H1 (cell line): ENCODE data around the gene CDCA5. TPM values are rescaled to one million over a fixed set of nuclear protein-coding genes. Genes with fewer than 3 reads are reported as not detected.

Experiments
- CTCF ChIA-PET: fragments of 300-600 bp; sonication (Branson Sonifier 250); formaldehyde crosslinking; loops from one replicate; lab custom pipeline; 2021; ENCODE audit not compliant: partially characterized antibody; lab: Charles Lee
- POLR2A ChIA-PET: fragments of 300-600 bp; sonication (Branson Sonifier 250); formaldehyde crosslinking; loops from one replicate; lab custom pipeline; 2021; ENCODE audit warnings: inconsistent platforms; ENCODE audit not compliant: partially characterized antibody; lab: Charles Lee
- DNase-seq, 2 experiments: peaks; one replicate each; pipeline versions ENCODE4 v3.0.0 to v3.0.0-alpha.2; 2010 to 2022; ENCODE audit warnings: low spot score in 2 of 2, low read depth in 1 of 2, mixed read lengths in 1 of 2
- FAIRE-seq: peaks from 2 replicates; lab custom pipeline; 2011; peaks lifted over from hg19 to GRCh38; lab: Jason Lieb, UNC
- H2AFZ ChIP-seq: 2 replicates; pipeline ENCODE4 v1.8.1; 2012; ENCODE audit warnings: low read length, inconsistent platforms
- H2AK5ac ChIP-seq: 2 replicates; pipeline ENCODE4 v1.6.1; 2013; ENCODE audit warnings: low read depth, low read length
- H2BK120ac ChIP-seq: replicated peaks from 2 replicates; pipeline ENCODE3; 2013; ENCODE audit warnings: low read depth, low read length, inconsistent platforms
- H2BK12ac ChIP-seq: 2 replicates; pipeline ENCODE4 v1.6.1; 2013; ENCODE audit warnings: low read depth, low read length
- H2BK15ac ChIP-seq: 2 replicates; pipeline ENCODE4 v1.6.1; 2013; ENCODE audit warnings: low read length
- H2BK20ac ChIP-seq: 2 replicates; pipeline ENCODE4 v1.6.1; 2013; ENCODE audit warnings: low read length
- H2BK5ac ChIP-seq: 2 replicates; pipeline ENCODE4 v1.6.1; 2013; ENCODE audit warnings: low read depth, low read length
- H3K14ac ChIP-seq: 2 replicates; pipeline ENCODE4 v1.6.1; 2013; ENCODE audit warnings: inconsistent platforms; ENCODE audit not compliant: insufficient read length
- H3K18ac ChIP-seq: 2 replicates; pipeline ENCODE4 v1.6.1; 2013; ENCODE audit warnings: low read length; ENCODE audit errors: extremely low read depth
- H3K23ac ChIP-seq: 2 replicates; pipeline ENCODE4 v1.6.1; 2013; ENCODE audit warnings: inconsistent platforms; ENCODE audit not compliant: insufficient read length
- H3K23me2 ChIP-seq: 2 replicates; pipeline ENCODE4 v1.6.1; 2013; ENCODE audit warnings: low read depth, low read length
- H3K27ac ChIP-seq: 2 replicates; pipeline ENCODE4 v1.6.1; 2011; ENCODE audit warnings: low read depth, low read length, inconsistent platforms
- H3K27me3 ChIP-seq, 4 experiments: replicated peaks in 1 of 4; 1 replicate in 1 of 4; 2 replicates in 3 of 4; pipeline versions ENCODE4 v1.6.1 to v1.8.1; 2011 to 2013; ENCODE audit warnings: low read length in 3 of 4, mild to moderate bottlenecking in 3 of 4, inconsistent platforms in 2 of 4, mixed read lengths in 2 of 4, moderate library complexity in 1 of 4; ENCODE audit not compliant: control insufficient read depth in 3 of 4, insufficient read depth in 3 of 4; ENCODE audit errors: extremely low read depth in 1 of 4
- H3K36me3 ChIP-seq, 4 experiments: 2 replicates each; pipeline versions ENCODE4 v1.6.1 to v1.8.1; 2011 to 2013; ENCODE audit warnings: mild to moderate bottlenecking in 4 of 4, low read length in 3 of 4, moderate library complexity in 2 of 4, control low read depth in 1 of 4, inconsistent platforms in 1 of 4; ENCODE audit not compliant: insufficient read depth in 4 of 4, control insufficient read depth in 2 of 4
- H3K4ac ChIP-seq: replicated peaks from 2 replicates; pipeline ENCODE3; 2013; ENCODE audit warnings: low read length, low read depth, mixed read lengths, inconsistent platforms; ENCODE audit not compliant: insufficient read length
- H3K4me1 ChIP-seq, 4 experiments: replicated peaks in 1 of 4; 1 replicate in 1 of 4; 2 replicates in 3 of 4; pipeline versions ENCODE4 v1.6.1 to v1.8.1; 2011 to 2013; ENCODE audit warnings: low read length in 3 of 4, inconsistent platforms in 2 of 4, mixed read lengths in 1 of 4; ENCODE audit not compliant: insufficient read depth in 4 of 4, control insufficient read depth in 3 of 4
- H3K4me2 ChIP-seq, 2 experiments: 2 replicates each; pipeline versions ENCODE4 v1.6.1 to v1.8.1; 2011 to 2013; ENCODE audit warnings: low read depth in 2 of 2, low read length in 2 of 2, control low read depth in 1 of 2, inconsistent platforms in 1 of 2, mild to moderate bottlenecking in 1 of 2; ENCODE audit not compliant: insufficient read depth in 1 of 2
- H3K4me3 ChIP-seq, 4 experiments: fragments of 200-600, 300-600 bp in 1 of 4; sonication (generic), shearing (Covaris generic), sonication (Bioruptor Twin) in 1 of 4; 2 replicates each; pipeline versions ENCODE4 v1.5.1 to v1.8.1; 2011 to 2016; ENCODE audit warnings: low read length in 4 of 4, low read depth in 3 of 4, control low read depth in 2 of 4, inconsistent platforms in 2 of 4, mild to moderate bottlenecking in 2 of 4, mixed read lengths in 1 of 4, moderate library complexity in 1 of 4; ENCODE audit not compliant: insufficient read depth in 2 of 4; ENCODE audit errors: extremely low read depth in 1 of 4
- H3K56ac ChIP-seq: replicated peaks from 2 replicates; pipeline ENCODE3; 2013; ENCODE audit warnings: low read depth, mild to moderate bottlenecking, mixed read lengths, low read length, inconsistent platforms; ENCODE audit not compliant: insufficient read length
- H3K79me1 ChIP-seq: 2 replicates; pipeline ENCODE4 v1.6.1; 2013; ENCODE audit warnings: low read depth, low read length, control low read depth
- H3K79me2 ChIP-seq, 2 experiments: 2 replicates each; pipeline versions ENCODE4 v1.6.1 to v1.8.1; 2012 to 2013; ENCODE audit warnings: low read length in 2 of 2, mild to moderate bottlenecking in 2 of 2, inconsistent platforms in 1 of 2; ENCODE audit not compliant: insufficient read depth in 2 of 2, control insufficient read depth in 1 of 2
- H3K9ac ChIP-seq, 4 experiments: replicated peaks in 1 of 4; 1 replicate in 1 of 4; 2 replicates in 3 of 4; pipeline versions ENCODE4 v1.6.1 to v1.8.1; 2011 to 2013; ENCODE audit warnings: low read depth in 3 of 4, low read length in 3 of 4, control low read depth in 2 of 4, mild to moderate bottlenecking in 2 of 4, moderate library complexity in 2 of 4, inconsistent platforms in 1 of 4; ENCODE audit errors: extremely low read depth in 1 of 4
- H3K9me3 ChIP-seq, 2 experiments: 2 replicates each; pipeline versions ENCODE4 v1.6.1 to v1.8.1; 2012 to 2013; ENCODE audit warnings: mild to moderate bottlenecking in 2 of 2, moderate library complexity in 2 of 2, control low read depth in 1 of 2, inconsistent platforms in 1 of 2, low read depth in 1 of 2, low read length in 1 of 2, mixed read lengths in 1 of 2; ENCODE audit not compliant: insufficient read depth in 2 of 2
- H4K20me1 ChIP-seq, 2 experiments: replicated peaks in 1 of 2; 2 replicates each; pipeline versions ENCODE3 to v1.8.1; 2011 to 2013; ENCODE audit warnings: inconsistent platforms in 2 of 2, low read length in 2 of 2, mild to moderate bottlenecking in 1 of 2; ENCODE audit not compliant: insufficient read depth in 2 of 2, control insufficient read depth in 1 of 2
- H4K5ac ChIP-seq: 2 replicates; pipeline ENCODE4 v1.6.1; 2013; ENCODE audit warnings: low read length, low read depth, mixed read lengths, inconsistent platforms; ENCODE audit not compliant: insufficient read length
- H4K8ac ChIP-seq: 2 replicates; pipeline ENCODE4 v1.8.0; 2013; ENCODE audit warnings: mild to moderate bottlenecking, moderate library complexity, low read length, inconsistent platforms; ENCODE audit not compliant: insufficient read depth; ENCODE audit errors: extremely low read depth
- H4K91ac ChIP-seq: replicated peaks from 2 replicates; pipeline ENCODE3; 2013; ENCODE audit warnings: low read length, mixed read lengths, inconsistent platforms; ENCODE audit not compliant: insufficient read length
- EP300 ChIP-seq, 2 experiments: IDR thresholded peaks; 1 replicate in 1 of 2; 2 replicates in 1 of 2; pipeline ENCODE4 v1.6.1; 2011 to 2012; ENCODE audit warnings: low read depth in 2 of 2, low read length in 2 of 2, mild to moderate bottlenecking in 2 of 2, borderline replicate concordance in 1 of 2, inconsistent platforms in 1 of 2, moderate library complexity in 1 of 2
- POLR2AphosphoS5 ChIP-seq: IDR thresholded peaks from 2 replicates; pipeline ENCODE4 v1.6.1; 2011; ENCODE audit warnings: low read depth, low read length
- RBBP5 ChIP-seq: IDR thresholded peaks from 2 replicates; pipeline ENCODE4 v1.7.1; 2012; ENCODE audit warnings: low read depth, mild to moderate bottlenecking, inconsistent platforms, low read length, moderate library complexity, borderline replicate concordance
- SP1 ChIP-seq: IDR thresholded peaks from 2 replicates; pipeline ENCODE4 v1.6.1; 2011; ENCODE audit warnings: low read depth, low read length
- whole genome bisulfite sequencing, 2 experiments: shearing (Covaris generic) in 1 of 2; methylation state at CpG; one replicate each; pipeline versions ENCODE4 v1.1.6 to v1.1.7; 2013 to 2015; ENCODE audit warnings: low lambda C conversion rate in 2 of 2, mixed read lengths in 2 of 2, inconsistent platforms in 1 of 2, low coverage in 1 of 2, missing lambda C conversion rate in 1 of 2; ENCODE audit not compliant: insufficient replicate concordance in 2 of 2, insufficient coverage in 1 of 2, insufficient read length in 1 of 2; ENCODE audit errors: extremely low coverage in 1 of 2, missing lambda C conversion rate in 1 of 2; 5-methylcytosine and 5-hydroxymethylcytosine counted together
- polyA plus RNA-seq, 7 experiments: library from polyadenylated mRNA; depleted of rRNA in 3 of 7; stranded (reverse) in 5 of 7; unstranded in 2 of 7; fragments of >200 nt in 5 of 7; fragments of 200-250 nt in 2 of 7; gene quantifications; 1 replicate in 5 of 7; 2 replicates in 1 of 7; 4 replicates in 1 of 7; pipeline versions ENCODE4 v1.2.1 to v1.2.3, GENCODE V29; 2011 to 2013; ENCODE audit warnings: missing spikeins in 2 of 7, mixed read lengths in 2 of 7
- total RNA-seq: library from RNA; stranded (reverse); fragmentation: NEBNext Ultra II Directional; extraction: Animal tissue kit (Norgen Biotek cat#: 25700); gene quantifications from 2 replicates; pipeline ENCODE4 v1.2.1, GENCODE V29; 2021

Gene CDCA5
- total and polyA plus RNA-seq, 2 of the 8 experiments (the other 6 are each of a cell fraction or from before 2014, with no cell fraction given): 39.2 to 87.0 TPM

DNA sequence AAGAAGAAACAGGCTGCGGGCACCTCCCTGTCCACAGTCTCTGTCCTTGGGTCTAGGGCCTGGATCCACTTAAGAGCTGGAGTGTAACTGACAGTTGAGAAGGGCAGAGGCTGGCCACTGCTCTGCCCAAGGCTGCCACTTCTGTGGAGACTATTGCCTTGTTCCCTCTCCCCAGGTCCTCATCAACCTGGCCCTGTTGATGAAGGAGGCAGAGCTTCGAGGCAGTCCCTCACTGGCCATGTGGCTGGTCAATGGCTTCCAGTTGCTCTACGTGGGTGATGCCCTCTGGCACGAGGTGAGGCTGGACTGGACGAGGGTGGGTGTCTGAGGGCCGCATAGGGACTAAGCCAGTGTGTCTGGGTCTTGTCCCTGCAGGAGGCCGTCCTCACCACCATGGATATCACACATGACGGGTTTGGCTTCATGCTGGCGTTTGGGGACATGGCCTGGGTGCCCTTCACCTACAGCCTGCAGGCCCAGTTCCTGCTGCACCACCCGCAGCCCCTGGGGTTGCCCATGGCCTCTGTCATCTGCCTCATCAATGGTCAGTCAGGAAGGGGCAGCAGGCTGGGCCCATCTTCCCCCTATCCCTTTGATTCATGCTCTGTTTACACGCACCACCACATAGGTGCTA, 30.8 kb upstream of the CDCA5 start:
- TF ChIP-seq RBBP5 (no peak), EP300 (IDR thresholded peaks at IDR 0.05; ENCODE audit: borderline replicate concordance in 1 of 2, low read depth in 2 of 2, low read length in 2 of 2) (no peak), POLR2AphosphoS5 (0 out of 2 replicates have a peak, but pooled peaks have one; percentile 55), SP1 (no peak)
- TF ChIP-seq, all 59 proteins: peak for 1
- CTCF ChIA-PET: interaction anchor here (0.6 to 7.9 kb wide), 5 partner anchors 13 to 66 kb away, joined by 3 to 71 read pairs (median 5); partner anchors contain the start of gene CAPN1

More for the DNA sequence above, 30.8 kb upstream of the CDCA5 start:
- H4K20me1 ChIP-seq: peaks cover 4 to 18% of the 10 kb centered on the region in 2 experiments
- no peak overlapping the region for H3K9ac ChIP-seq
- no peak overlapping the region; the same call in 1 of the 2 replicates for H4K8ac ChIP-seq
- no peak overlapping the region for H2BK5ac ChIP-seq
- H2BK120ac ChIP-seq: no peak overlapping the region
- POLR2A ChIA-PET: interaction anchor here (0.7 to 17.4 kb wide), 12 partner anchors 16 to 312 kb away, joined by 3 to 305 read pairs (median 4); partner anchors contain the start of genes ARL2, CAPN1, MAP4K2 and SYVN1
- WGBS, 2 experiments: 89% methylated on average over 11 of the region's 11 CpGs; no CpG with 5 or more reads in 1 of the 2 experiments
- DNase-seq (no peak), FAIRE-seq (no peak)
- H3K4me2 ChIP-seq: no peak overlapping the region
- no peak overlapping the region for H3K56ac ChIP-seq
- H3K79me1 ChIP-seq: peaks cover 8% of the 10 kb centered on the region
- H3K36me3 ChIP-seq: peaks cover 0 to 18% (median 3%) of the 10 kb centered on the region in 4 experiments; a peak in 3 of 8 replicates
- H3K23ac ChIP-seq: no peak overlapping the region
- no peak overlapping the region for H3K18ac ChIP-seq
- 0 out of 2 replicates have a peak overlapping the region, but pooled peaks have one; percentile 27 for H2BK12ac ChIP-seq
- H3K4me1 ChIP-seq: peaks cover 2 to 26% (median 19%) of the 10 kb centered on the region in 4 experiments
- H3K23me2 ChIP-seq: peaks cover 17% of the 10 kb centered on the region; the same call in 1 of the 2 replicates
- H3K4ac ChIP-seq: no peak overlapping the region
- H2BK20ac ChIP-seq: no peak overlapping the region
- H4K91ac ChIP-seq: no peak overlapping the region
- no peak overlapping the region for H3K27ac ChIP-seq
- H2BK15ac ChIP-seq: no peak overlapping the region
- no peaks in the 10 kb centered on the region for H3K27me3 ChIP-seq
- no peak overlapping the region for H3K4me3 ChIP-seq
- no peak overlapping the region for H2AK5ac ChIP-seq
- peaks cover 0 to 6% of the 10 kb centered on the region in 2 experiments; a peak in 1 of 4 replicates for H3K79me2 ChIP-seq
- no peak overlapping the region for H4K5ac ChIP-seq
- no peak overlapping the region for H3K14ac ChIP-seq
- H2AFZ ChIP-seq: no peak overlapping the region
- no peaks in the 10 kb centered on the region for H3K9me3 ChIP-seq
